Activated naive CD4-positive, alpha-beta T cell treated with anti-CD3 and anti-CD28 coated beads for 36 hours (primary cell): ENCODE measurements around the gene ADCY10. TPM values are rescaled to one million over a fixed set of nuclear protein-coding genes. Genes with fewer than 3 reads are reported as not detected.
"Not testable (repeated sequence)": the region's sequence is repeated elsewhere in the genome, so short reads cannot be mapped to it uniquely, and the experiment has no call there.

Experiments used
- CTCF ChIA-PET: fragments of 350-600 bp; sonication (Branson Sonifier 250); formaldehyde crosslinking; loops from one replicate; lab custom pipeline; 2021; ENCODE audit warnings: antibody characterized with exemption; lab: Charles Lee
- DNase-seq: peaks from one replicate; pipeline ENCODE4 v3.0.0-alpha.2; 2020
- H3K27ac Mint-ChIP-seq: one replicate; pipeline ENCODE4 v1.8.0; 2021; ENCODE audit warnings: mild to moderate bottlenecking, mixed read lengths
- H3K27me3 Mint-ChIP-seq: one replicate; pipeline ENCODE4 v1.8.0; 2021; ENCODE audit warnings: low read depth, mixed read lengths
- H3K36me3 Mint-ChIP-seq: one replicate; pipeline ENCODE4 v1.8.0; 2021; ENCODE audit warnings: low read depth, mixed read lengths
- H3K4me1 Mint-ChIP-seq: one replicate; pipeline ENCODE4 v1.8.0; 2021; ENCODE audit warnings: low read depth, mixed read lengths
- H3K4me3 Mint-ChIP-seq: one replicate; pipeline ENCODE4 v1.8.0; 2021; ENCODE audit warnings: mild to moderate bottlenecking, moderate library complexity, mixed read lengths
- H3K9me3 Mint-ChIP-seq: one replicate; pipeline ENCODE4 v1.8.0; 2021; ENCODE audit warnings: mixed read lengths
- intact Hi-C: fragments of 100-400 bp; cut with micrococcal nuclease; formaldehyde crosslinking; loops from one replicate; pipeline ENCODE4 v1.15.1; 2023
- total RNA-seq, 2 experiments: library from RNA; stranded (reverse); gene quantifications; one replicate each; pipeline ENCODE4 v1.2.3, GENCODE V29; 2021

Gene ADCY10
- total RNA-seq, 2 experiments from 2014 or later: 0.24 TPM; not detected in 1

DNA sequence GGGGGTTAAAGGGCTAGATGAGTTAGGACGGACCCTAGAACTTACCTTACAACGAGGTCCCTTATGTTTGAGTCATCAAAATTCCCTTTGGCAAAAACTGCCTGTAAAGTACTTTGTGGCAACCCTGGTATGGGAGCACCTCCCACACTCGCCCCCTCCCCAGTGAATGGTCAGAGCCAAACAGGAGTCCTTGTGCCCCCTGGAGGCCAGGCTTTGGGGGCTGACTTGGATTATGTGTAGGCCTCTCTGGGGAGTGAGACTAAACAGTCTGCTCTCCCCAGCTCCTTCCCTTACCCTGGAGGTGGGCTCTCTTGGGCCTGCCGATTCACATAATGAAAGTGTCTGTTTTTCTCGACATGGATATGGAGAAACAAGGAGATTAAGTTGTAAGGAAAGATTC is 81.2 kb downstream of the ADCY10 start:
- Mint-ChIP-seq H3K27me3 (no peaks in the 10 kb centered on the region), H3K9me3 (no peaks in the 10 kb centered on the region)

DNA sequence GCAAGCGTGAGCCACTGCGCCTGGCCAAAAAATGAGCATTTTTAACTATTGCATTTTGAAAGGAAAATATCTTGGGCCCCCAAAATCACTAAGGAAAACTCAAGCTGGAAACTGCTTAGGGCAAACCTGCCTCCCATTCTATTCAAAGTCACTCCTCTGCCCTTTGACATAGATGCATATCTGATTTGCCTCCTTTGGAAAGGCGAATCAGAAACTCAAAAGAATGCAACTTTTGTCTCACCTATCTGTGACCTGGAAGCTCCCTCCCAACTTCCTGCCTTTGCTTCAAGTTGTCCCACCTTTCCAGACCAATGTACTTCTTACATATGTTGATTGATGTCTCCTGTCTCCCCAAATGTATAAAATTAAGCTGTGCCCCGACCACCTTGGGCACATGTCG is 83.3 kb downstream of the ADCY10 start:
- H3K4me3 Mint-ChIP-seq, H3K9me3 Mint-ChIP-seq, H3K27ac Mint-ChIP-seq, H3K4me1 Mint-ChIP-seq, intact Hi-C loops, DNase-seq, H3K36me3 Mint-ChIP-seq, H3K27me3 Mint-ChIP-seq: not testable (repeated sequence)
- CTCF ChIA-PET: interaction anchor here (1.0 kb wide), 1 partner anchor 315 kb away, joined by 3 read pairs; no protein-coding TSS in a partner anchor

More for the DNA sequence above, 81.2 kb downstream of the ADCY10 start:
- intact Hi-C loops: no loop called here
- no peak for DNase-seq
- H3K36me3 Mint-ChIP-seq: no peaks in the 10 kb centered on the region
- CTCF ChIA-PET: no interaction called here
- no peak overlapping the region for H3K4me3 Mint-ChIP-seq
- H3K27ac Mint-ChIP-seq: no peak overlapping the region
- H3K4me1 Mint-ChIP-seq: no peaks in the 10 kb centered on the region

DNA sequence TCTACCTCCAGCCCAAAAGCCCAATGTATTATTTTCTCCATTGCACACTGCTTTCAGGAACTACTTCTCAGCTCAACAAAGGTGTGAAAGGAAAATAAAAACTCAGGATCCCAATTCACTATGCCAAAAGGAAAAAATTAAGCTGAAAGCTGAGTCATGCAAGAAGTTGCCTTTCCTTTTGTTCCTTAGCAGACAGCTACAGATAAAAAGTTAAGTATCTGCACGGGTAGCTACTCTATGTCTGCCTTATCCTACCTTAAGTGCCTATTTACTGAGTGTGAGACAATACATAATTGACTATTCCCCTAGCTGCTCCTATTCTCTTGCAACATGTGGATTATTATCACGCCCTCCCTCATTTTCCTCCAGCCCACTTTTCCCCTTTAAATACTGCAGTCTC is 84.1 kb downstream of the ADCY10 start:
- no peak for DNase-seq
- Mint-ChIP-seq H3K4me1 (no peaks in the 10 kb centered on the region), H3K27me3 (no peaks in the 10 kb centered on the region), H3K27ac (no peak overlapping the region), H3K4me3 (no peak overlapping the region), H3K36me3 (no peaks in the 10 kb centered on the region), H3K9me3 (no peaks in the 10 kb centered on the region)
- intact Hi-C loops: no loop called here
- CTCF ChIA-PET: interaction anchor here (1.0 to 1.6 kb wide), 2 partner anchors 253 to 316 kb away, joined by 3 to 7 read pairs; no protein-coding TSS in a partner anchor

GRCh38 chr1:167826127-167826526 is 87.8 kb downstream of the ADCY10 start:
- no peaks in the 10 kb centered on the region for H3K36me3 Mint-ChIP-seq
- intact Hi-C loops: no loop called here
- CTCF ChIA-PET: interaction anchor here (1.8 kb wide), 1 partner anchor 256 kb away, joined by 10 read pairs; no protein-coding TSS in a partner anchor
- no peaks in the 10 kb centered on the region for H3K27me3 Mint-ChIP-seq
- no peak overlapping the region for H3K27ac Mint-ChIP-seq
- no peaks in the 10 kb centered on the region for H3K9me3 Mint-ChIP-seq
- H3K4me3 Mint-ChIP-seq: no peak overlapping the region
- DNase-seq: no peak
- H3K4me1 Mint-ChIP-seq: no peaks in the 10 kb centered on the region

- intact Hi-C loops: no loop called here
- H3K9me3 Mint-ChIP-seq: no peaks in the 10 kb centered on the region
- H3K27ac Mint-ChIP-seq: no peak overlapping the region
- H3K27me3 Mint-ChIP-seq: peaks cover 2% of the 10 kb centered on the region
- no peaks in the 10 kb centered on the region for H3K4me1 Mint-ChIP-seq
- CTCF ChIA-PET: no interaction called here
- DNase-seq: no peak
- no peak overlapping the region for H3K4me3 Mint-ChIP-seq
- H3K36me3 Mint-ChIP-seq: no peaks in the 10 kb centered on the region
Observed at GRCh38 chr1:167825419-167826079, 88.4 kb downstream of the ADCY10 start.

GRCh38 chr1:167824163-167824794 is 89.7 kb downstream of the ADCY10 start:
- H3K4me1 Mint-ChIP-seq: peaks cover 5% of the 10 kb centered on the region
- CTCF ChIA-PET: no interaction called here
- H3K9me3 Mint-ChIP-seq: no peaks in the 10 kb centered on the region
- H3K27ac Mint-ChIP-seq: no peak overlapping the region
- H3K4me3 Mint-ChIP-seq: no peak overlapping the region
- no peak for DNase-seq
- H3K36me3 Mint-ChIP-seq: no peaks in the 10 kb centered on the region
- intact Hi-C loops: no loop called here
- peaks cover 10% of the 10 kb centered on the region for H3K27me3 Mint-ChIP-seq

DNA sequence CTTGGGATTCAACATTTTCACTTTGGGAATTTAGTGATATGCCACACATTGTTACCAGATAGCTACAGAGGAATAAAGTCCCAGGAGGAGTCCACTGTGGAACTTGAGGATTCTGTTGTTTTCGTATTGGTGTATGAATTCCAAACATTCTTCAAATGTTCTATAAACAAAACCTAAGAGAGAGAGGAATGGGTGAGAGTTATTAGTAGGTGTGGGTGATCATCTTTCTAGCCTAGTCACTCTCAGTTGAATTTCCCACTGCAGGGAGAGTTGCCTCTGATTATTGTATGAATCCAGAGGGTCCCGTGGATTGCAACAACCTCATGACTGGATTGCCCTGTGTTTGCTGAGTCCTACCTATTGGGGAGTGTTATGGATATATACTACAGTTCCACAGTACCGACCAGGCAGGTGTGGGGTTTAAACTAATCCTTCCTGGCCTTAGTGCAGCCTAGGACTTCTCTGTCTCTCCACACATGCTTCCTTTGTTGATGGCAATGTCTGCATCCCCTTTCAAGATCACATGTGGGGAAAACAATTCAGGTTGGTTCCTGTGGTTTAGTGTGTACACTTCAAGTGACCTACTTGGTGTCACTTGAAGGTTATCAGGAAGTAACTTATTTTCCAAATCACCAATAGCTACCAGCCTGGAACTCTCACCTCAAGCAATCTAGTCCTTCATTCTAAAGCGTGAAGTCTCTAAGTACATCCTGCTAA is 91.8 kb downstream of the ADCY10 start:
- no peaks in the 10 kb centered on the region for H3K36me3 Mint-ChIP-seq
- CTCF ChIA-PET: no interaction called here
- DNase-seq: no peak
- H3K9me3 Mint-ChIP-seq: no peaks in the 10 kb centered on the region
- H3K27ac Mint-ChIP-seq: no peak overlapping the region
- H3K4me3 Mint-ChIP-seq: no peak overlapping the region
- H3K27me3 Mint-ChIP-seq: peaks cover 10% of the 10 kb centered on the region
- intact Hi-C loops: no loop called here
- peaks cover 5% of the 10 kb centered on the region for H3K4me1 Mint-ChIP-seq

- H3K9me3 Mint-ChIP-seq: no peaks in the 10 kb centered on the region
- H3K27ac Mint-ChIP-seq: no peak overlapping the region
- intact Hi-C loops: no loop called here
- no peak overlapping the region for H3K4me3 Mint-ChIP-seq
- H3K36me3 Mint-ChIP-seq: no peaks in the 10 kb centered on the region
- CTCF ChIA-PET: no interaction called here
- peaks cover 10% of the 10 kb centered on the region for H3K27me3 Mint-ChIP-seq
- peaks cover 5% of the 10 kb centered on the region for H3K4me1 Mint-ChIP-seq
- DNase-seq: no peak
Observed at GRCh38 chr1:167821356-167821685, 92.6 kb downstream of the ADCY10 start.

- H3K27me3 Mint-ChIP-seq: peaks cover 10% of the 10 kb centered on the region
- CTCF ChIA-PET: interaction anchor here (0.6 kb wide), 1 partner anchor 220 kb away, joined by 3 read pairs; no protein-coding TSS in a partner anchor
- H3K9me3 Mint-ChIP-seq: peaks cover 2% of the 10 kb centered on the region
- H3K4me1 Mint-ChIP-seq: peaks cover 5% of the 10 kb centered on the region
- no peaks in the 10 kb centered on the region for H3K36me3 Mint-ChIP-seq
- intact Hi-C loops: no loop called here
- H3K4me3 Mint-ChIP-seq: no peak overlapping the region
- DNase-seq: no peak
- no peak overlapping the region for H3K27ac Mint-ChIP-seq
Observed at GRCh38 chr1:167820684-167821355, 93.1 kb downstream of the ADCY10 start.

DNA sequence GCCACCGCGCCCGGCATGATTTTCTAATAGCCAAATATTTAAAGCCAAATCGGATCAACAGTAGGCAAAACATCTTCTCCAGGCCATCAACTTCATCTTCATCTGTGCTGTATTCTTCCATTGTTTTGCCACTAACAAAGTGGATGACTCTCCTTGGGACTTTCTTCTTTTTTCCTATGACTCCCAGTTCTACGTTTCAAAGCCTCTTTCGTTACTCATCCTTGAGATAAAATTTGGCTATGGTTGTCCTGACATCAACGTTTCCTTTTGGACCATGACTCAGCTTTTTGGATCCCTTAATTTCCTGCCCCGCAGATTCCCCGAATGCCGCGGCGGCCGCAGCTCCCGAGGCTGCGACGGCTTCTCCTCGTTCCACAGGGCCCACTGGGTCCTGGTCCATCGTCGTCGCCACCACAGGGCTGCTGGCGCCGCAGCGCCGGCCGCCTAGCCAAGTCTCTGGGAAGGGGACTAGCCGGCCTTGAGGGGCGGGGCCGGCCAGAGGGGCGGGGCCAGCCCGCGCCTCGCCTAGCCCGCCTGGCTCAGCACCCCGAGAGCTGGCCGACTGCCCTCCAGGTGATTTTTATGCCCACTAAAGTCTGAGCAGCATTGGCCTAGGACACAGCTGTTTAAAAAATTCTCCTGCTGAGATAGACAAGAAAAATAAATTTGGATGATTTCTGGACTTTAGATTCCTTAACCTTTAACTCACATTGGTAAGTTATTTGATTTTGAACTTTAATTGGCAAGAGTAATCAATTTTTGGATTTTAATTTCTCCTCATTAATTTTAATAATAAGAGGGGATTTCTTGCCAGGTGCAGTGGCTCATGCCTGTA is 93.9 kb downstream of the ADCY10 start:
- Mint-ChIP-seq H3K9me3 (peaks cover 9% of the 10 kb centered on the region), H3K4me1 (peaks cover 5% of the 10 kb centered on the region), H3K36me3 (no peaks in the 10 kb centered on the region), H3K4me3 (peak overlapping the region; percentile 70), H3K27me3 (peaks cover 10% of the 10 kb centered on the region), H3K27ac (no peak overlapping the region)
- CTCF ChIA-PET: interaction anchor here (0.6 kb wide), 1 partner anchor 221 kb away, joined by 3 read pairs; no protein-coding TSS in a partner anchor
- intact Hi-C loops: no loop called here
- peak; percentile 20 for DNase-seq

DNA sequence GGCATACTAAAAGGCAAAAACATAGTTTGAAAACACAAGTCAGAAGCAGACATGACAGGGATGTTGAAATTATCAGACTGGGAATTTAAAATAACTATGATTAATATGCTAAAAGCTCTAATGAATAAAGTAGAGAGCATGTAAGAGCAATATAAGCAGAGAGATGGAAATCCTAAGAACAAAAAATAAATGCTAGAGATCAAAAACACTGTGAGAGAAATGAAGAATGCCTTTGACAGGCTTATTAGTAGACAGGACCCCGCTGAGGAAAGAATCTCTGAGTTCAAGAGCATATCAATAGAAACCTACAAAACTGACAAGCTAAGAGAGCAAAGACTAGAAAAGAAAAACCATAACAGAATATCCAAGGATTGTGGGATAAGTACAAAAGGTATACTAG is 98.3 kb downstream of the ADCY10 start:
- H3K36me3 Mint-ChIP-seq: peaks cover 1% of the 10 kb centered on the region
- CTCF ChIA-PET: no interaction called here
- peaks cover 5% of the 10 kb centered on the region for H3K4me1 Mint-ChIP-seq
- H3K4me3 Mint-ChIP-seq: no peak overlapping the region
- peaks cover 23% of the 10 kb centered on the region for H3K9me3 Mint-ChIP-seq
- peaks cover 9% of the 10 kb centered on the region for H3K27me3 Mint-ChIP-seq
- intact Hi-C loops: no loop called here
- DNase-seq: no peak
- H3K27ac Mint-ChIP-seq: no peak overlapping the region
